Tibial nerve (tissue), 4 donors: ENCODE data around the gene HDGFL3.
"Not testable (repeated sequence)": the region's sequence is repeated elsewhere in the genome, so short reads cannot be mapped to it uniquely, and the experiment has no call there.

ENCODE experiments used
- EP300 ChIP-seq, 2 donors: sonication (generic); formaldehyde crosslinking; IDR thresholded peaks; one replicate each; pipeline ENCODE4 v1.6.1; 2017; ENCODE audit warnings: antibody characterized with exemption in 2 of 2, mild to moderate bottlenecking in 1 of 2
- TF ChIP-seq, protein P1 (sequence below), 5 experiments: fragments of 200-600 bp in 3 of 5; fragments of 450-650 bp in 2 of 5; sonication (generic) in 3 of 5; IDR thresholded peaks; one replicate each; pipeline ENCODE4 v1.5.1; 2016 to 2019; ENCODE audit warnings: antibody characterized with exemption in 5 of 5, mild to moderate bottlenecking in 3 of 5, moderate library complexity in 2 of 5

DNA sequence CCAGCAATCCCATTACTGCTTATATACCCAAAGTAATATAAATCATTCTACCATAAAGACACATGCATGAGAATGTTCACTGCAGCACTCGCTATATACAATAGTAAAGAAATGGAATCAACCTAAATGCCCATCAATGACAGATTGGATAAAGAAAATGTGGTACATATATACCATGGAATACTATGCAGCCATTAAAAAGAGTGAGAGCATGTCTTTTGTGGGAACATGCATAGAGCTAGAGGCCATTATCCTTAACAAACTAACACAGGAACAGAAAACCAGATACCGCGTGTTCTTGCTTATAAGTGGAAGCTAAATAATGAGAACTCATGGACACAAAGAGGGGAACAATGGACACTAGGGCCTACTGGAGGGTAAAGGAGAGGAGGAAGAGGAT is 65.5 kb downstream of the HDGFL3 start:
- TF ChIP-seq, protein P1, sequence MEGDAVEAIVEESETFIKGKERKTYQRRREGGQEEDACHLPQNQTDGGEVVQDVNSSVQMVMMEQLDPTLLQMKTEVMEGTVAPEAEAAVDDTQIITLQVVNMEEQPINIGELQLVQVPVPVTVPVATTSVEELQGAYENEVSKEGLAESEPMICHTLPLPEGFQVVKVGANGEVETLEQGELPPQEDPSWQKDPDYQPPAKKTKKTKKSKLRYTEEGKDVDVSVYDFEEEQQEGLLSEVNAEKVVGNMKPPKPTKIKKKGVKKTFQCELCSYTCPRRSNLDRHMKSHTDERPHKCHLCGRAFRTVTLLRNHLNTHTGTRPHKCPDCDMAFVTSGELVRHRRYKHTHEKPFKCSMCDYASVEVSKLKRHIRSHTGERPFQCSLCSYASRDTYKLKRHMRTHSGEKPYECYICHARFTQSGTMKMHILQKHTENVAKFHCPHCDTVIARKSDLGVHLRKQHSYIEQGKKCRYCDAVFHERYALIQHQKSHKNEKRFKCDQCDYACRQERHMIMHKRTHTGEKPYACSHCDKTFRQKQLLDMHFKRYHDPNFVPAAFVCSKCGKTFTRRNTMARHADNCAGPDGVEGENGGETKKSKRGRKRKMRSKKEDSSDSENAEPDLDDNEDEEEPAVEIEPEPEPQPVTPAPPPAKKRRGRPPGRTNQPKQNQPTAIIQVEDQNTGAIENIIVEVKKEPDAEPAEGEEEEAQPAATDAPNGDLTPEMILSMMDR (IDR thresholded peaks at IDR 0.05): not testable (repeated sequence)
- not testable (repeated sequence) for TF ChIP-seq EP300 (IDR thresholded peaks at IDR 0.05)
